GM12873 (cell line): Measurements from ENCODE around the gene DYRK2.

ENCODE experiments used
- TF ChIP-seq, protein P1 (sequence below): IDR thresholded peaks from 2 replicates; pipeline ENCODE4 v1.5.1; 2012; ENCODE audit warnings: low read depth, mild to moderate bottlenecking, moderate library complexity, low read length, control low read depth; ENCODE audit not compliant: insufficient read depth; ENCODE audit errors: missing control alignments

Gene DYRK2

DNA sequence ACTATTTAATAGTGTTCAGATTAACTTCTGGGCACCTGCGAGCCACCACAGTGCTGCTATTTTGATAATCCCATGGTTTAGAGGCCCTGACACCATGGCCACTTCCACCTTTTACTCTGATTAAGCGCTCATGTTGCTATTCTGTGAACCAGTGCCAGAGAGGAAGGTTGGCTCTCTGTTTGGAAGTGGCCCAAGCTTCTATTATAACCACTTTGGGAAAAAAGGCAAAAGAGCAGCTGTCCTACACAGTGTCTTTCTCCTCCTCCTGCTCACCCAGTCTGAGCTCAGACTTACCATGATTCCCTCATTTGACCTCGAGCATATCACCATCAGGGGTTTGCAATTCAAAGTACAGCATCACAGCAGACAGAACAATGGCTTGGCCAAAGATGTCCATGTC lies 23.3 kb downstream of the DYRK2 start:
- TF ChIP-seq, protein P1, sequence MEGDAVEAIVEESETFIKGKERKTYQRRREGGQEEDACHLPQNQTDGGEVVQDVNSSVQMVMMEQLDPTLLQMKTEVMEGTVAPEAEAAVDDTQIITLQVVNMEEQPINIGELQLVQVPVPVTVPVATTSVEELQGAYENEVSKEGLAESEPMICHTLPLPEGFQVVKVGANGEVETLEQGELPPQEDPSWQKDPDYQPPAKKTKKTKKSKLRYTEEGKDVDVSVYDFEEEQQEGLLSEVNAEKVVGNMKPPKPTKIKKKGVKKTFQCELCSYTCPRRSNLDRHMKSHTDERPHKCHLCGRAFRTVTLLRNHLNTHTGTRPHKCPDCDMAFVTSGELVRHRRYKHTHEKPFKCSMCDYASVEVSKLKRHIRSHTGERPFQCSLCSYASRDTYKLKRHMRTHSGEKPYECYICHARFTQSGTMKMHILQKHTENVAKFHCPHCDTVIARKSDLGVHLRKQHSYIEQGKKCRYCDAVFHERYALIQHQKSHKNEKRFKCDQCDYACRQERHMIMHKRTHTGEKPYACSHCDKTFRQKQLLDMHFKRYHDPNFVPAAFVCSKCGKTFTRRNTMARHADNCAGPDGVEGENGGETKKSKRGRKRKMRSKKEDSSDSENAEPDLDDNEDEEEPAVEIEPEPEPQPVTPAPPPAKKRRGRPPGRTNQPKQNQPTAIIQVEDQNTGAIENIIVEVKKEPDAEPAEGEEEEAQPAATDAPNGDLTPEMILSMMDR: no peak

DNA sequence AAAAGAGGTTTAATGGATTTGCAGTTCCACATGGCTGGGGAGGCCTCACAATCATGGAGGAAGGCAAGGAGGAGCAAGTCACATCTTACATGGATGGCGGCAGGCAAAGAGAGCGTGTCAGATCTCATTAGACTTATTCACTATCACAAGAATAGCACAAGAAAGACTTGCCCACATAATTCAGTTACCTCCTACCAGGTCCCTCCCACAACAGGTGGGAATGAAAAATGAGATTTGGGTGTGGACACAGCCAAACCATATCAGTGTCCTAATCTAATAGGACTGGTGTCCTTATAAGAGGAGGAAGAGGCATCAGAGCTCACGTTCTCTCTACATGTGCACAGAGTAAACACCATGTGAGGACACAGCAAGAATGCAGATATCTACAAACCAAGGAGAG lies 25.9 kb downstream of the DYRK2 start:
- TF ChIP-seq, protein P1: no peak

DNA sequence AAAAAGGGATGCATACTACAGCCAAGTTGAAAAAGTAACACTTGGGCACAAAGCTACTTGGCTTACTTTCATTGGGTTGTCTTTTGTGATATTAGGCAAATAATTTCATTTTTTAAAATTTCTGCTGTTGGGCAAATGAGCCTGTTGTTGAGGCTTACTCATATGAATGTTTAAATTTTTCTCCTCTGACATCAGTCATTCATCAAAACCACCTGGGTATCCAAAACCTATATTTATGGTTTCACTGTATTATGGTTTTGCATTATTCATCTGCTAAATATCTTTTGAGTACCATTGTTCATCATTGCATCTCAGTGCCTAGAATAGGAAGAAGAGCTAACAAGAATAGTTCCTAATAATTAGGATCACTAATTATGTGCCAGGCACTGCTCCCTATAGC lies 28.1 kb downstream of the DYRK2 start:
- TF ChIP-seq, protein P1: no peak

DNA sequence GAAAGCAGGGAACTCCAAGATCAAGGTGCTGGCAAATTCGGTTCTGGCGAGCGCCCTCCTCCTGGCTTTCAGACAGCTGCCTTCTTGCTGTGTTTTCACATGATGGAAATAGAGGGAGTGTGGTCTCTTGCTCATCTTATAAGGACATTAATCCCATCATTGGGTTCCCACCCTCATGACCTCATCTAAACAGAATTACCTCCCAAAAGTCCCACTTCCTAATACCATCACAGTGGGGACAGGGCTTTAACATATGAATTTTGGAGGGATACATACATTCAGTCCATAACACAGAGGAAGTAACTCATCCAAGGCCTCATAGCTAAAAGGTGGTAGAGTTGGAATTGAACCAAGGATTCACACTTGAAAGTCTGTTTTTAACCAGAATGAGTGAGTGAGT lies 28.6 kb downstream of the DYRK2 start:
- TF ChIP-seq, protein P1: no peak

DNA sequence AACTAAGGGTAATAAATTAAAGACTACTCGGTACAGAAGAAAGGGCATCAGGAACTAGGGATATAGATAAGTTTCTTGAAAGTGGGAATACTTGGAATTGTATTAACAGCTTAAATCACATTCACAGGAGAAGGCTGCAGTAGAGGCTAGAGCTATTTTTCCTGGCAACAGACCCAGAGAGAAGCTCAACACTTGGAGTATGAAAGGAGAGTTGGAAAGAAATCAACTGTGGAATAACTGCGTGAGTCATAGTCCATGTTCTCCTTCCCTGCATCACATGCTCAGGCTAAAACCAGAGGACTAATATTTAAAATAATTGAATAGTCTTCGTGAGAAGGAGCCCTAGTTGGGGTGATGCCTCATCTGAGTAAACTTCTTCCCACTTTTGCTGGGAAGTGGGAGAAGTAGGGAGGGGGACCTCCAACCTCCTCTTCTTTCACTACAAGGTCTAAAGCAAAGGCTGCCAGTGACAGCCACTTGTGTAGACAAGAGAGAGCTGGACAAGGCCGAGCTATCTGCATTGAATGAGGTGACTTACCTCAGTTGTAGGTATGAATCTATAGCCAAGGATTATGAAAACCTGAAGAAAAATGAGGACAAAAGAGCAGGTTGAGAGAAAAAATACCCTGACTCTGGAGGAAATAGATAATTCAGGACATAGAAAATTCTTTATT lies 32.7 kb downstream of the DYRK2 start:
- TF ChIP-seq, protein P1: no peak

DNA sequence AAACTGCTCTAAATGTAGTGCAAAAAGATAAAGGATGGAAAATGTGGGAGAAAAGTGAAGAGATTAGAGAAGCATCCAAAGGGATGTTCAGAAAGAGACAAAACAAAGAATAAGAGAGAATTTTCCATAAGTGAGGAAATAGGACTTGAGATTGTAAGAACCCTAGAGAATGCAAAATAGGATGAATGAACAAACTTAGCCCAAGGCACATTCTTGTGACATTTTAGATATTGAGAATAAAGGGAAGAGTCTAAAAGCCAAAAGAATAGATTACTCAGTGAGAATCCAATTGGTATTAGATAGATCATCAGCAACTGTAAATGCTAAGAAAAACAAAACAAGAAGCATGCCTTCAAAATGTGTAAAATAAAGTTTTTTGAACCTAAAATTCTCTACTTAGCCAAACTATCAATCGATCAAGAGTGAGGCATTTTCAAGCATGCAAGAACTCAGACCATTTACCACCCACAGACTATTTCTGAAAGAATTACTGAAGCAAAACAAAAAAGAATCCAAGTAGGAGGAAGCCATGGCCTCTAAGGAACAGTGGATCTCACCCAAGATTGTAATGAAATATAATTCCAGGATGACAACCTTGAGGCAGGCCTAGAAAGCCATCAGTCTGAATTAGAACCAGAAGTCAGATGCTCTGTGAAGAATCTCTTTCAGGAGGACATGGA lies 33.5 kb downstream of the DYRK2 start:
- TF ChIP-seq, protein P1: no peak

DNA sequence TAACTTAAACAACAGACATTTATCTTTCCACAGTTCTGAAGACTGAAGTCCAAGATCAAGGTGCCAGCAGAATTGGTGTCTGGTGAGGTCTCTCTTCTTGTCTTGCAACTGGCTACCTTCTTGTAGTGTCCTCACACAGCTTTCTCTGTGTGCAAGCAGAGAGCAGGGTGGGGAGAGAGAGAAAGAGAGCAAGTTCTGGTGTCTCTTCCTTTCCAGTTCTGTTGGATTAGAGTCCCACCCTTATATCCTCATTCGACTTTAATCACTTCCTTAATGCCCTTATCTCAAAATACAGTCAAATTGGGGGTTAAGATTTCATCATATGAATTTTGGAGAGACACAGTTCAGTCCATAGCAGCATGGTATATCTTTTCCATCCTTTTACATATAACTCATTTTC lies 40.8 kb downstream of the DYRK2 start:
- TF ChIP-seq, protein P1: no peak
